IPS DF 19.7 (cell line): ENCODE data around the gene CPLX3.

Experiments
- DNase-seq: peaks from one replicate; pipeline ENCODE4 v3.0.0-alpha.2; 2013; ENCODE audit warnings: low read depth, low spot score

The CPLX3 gene

GRCh38 chr15:74828835-74829234 lies 2.4 kb downstream of the CPLX3 start:
- DNase-seq: no peak

- no peak for DNase-seq
Observed at GRCh38 chr15:74829486-74829885, 3.1 kb downstream of the CPLX3 start.

GRCh38 chr15:74829991-74830390 lies 3.6 kb downstream of the CPLX3 start:
- DNase-seq: no peak

GRCh38 chr15:74830868-74831267 lies 4.4 kb downstream of the CPLX3 start:
- no peak for DNase-seq

GRCh38 chr15:74831813-74832495 lies 5.5 kb downstream of the CPLX3 start:
- no peak for DNase-seq

- DNase-seq: no peak
Observed at GRCh38 chr15:74832826-74833225, 6.4 kb downstream of the CPLX3 start.

- DNase-seq: no peak
Observed at GRCh38 chr15:74833376-74834107, 7.1 kb downstream of the CPLX3 start.

- DNase-seq: peak; percentile 81
Observed at GRCh38 chr15:74835312-74835823, 8.9 kb downstream of the CPLX3 start.

- DNase-seq: no peak
Observed at GRCh38 chr15:74836846-74837245, 10.4 kb downstream of the CPLX3 start.

GRCh38 chr15:74837482-74838136 lies 11.2 kb downstream of the CPLX3 start:
- no peak for DNase-seq

GRCh38 chr15:74838137-74838516 lies 11.7 kb downstream of the CPLX3 start:
- DNase-seq: no peak

- DNase-seq: no peak
Observed at GRCh38 chr15:74838746-74839525, 12.5 kb downstream of the CPLX3 start.

GRCh38 chr15:74839526-74840395 lies 13.3 kb downstream of the CPLX3 start:
- no peak for DNase-seq

GRCh38 chr15:74840851-74841775 lies 14.7 kb downstream of the CPLX3 start:
- DNase-seq: no peak

- DNase-seq: no peak
Observed at GRCh38 chr15:74841891-74842373, 15.5 kb downstream of the CPLX3 start.

GRCh38 chr15:74842581-74843444 lies 16.4 kb downstream of the CPLX3 start, which contains the start of gene ULK3:
Gene ULK3, minus strand, starts transcription at chr15:74843156. Its CDS starts 51 bp downstream, at chr15:74843105.
- DNase-seq: peak; percentile 91

GRCh38 chr15:74843445-74843828 lies 17.0 kb downstream of the CPLX3 start:
- DNase-seq: no peak

GRCh38 chr15:74843891-74844299 lies 17.5 kb downstream of the CPLX3 start:
- DNase-seq: no peak
